Body of pancreas (tissue), 4 donors: ENCODE data around the gene OSBPL2. TPM values are rescaled to one million over a fixed set of nuclear protein-coding genes. Genes with fewer than 3 reads are reported as not detected.

Experiments used
- ATAC-seq: fragments of 150-250 bp; one replicate; pipeline ENCODE4 v1.9.1; 2016
- DNase-seq, 4 donors: peaks; one replicate each; pipeline ENCODE4 v3.0.0-alpha.2; 2019
- H3K27ac ChIP-seq, 4 donors: fragments of 200-600 bp; sonication (generic); 1 replicate in 3 of 4; 2 replicates in 1 of 4; pipeline versions ENCODE4 v1.5.1 to v1.6.1; 2016 to 2019; ENCODE audit warnings: mild to moderate bottlenecking in 1 of 4, mixed read lengths in 1 of 4, moderate library complexity in 1 of 4
- H3K27me3 ChIP-seq, 2 donors: fragments of 200-600 bp; sonication (generic); one replicate each; pipeline ENCODE4 v1.6.0; 2016; ENCODE audit warnings: mild to moderate bottlenecking in 1 of 2
- H3K36me3 ChIP-seq, 2 donors: fragments of 200-600 bp; sonication (generic); replicated peaks in 1 of 2; 2 replicates each; pipeline ENCODE4 v1.5.1; 2016; ENCODE audit warnings: low read depth in 2 of 2; ENCODE audit not compliant: insufficient read depth in 1 of 2
- H3K4me1 ChIP-seq: fragments of 200-600 bp; sonication (generic); one replicate; pipeline ENCODE4 v1.6.0; 2016
- H3K4me3 ChIP-seq, 2 donors: fragments of 200-600 bp; sonication (generic); 1 replicate in 1 of 2; 2 replicates in 1 of 2; pipeline ENCODE4 v1.5.1; 2016 to 2019
- H3K9me3 ChIP-seq, 3 donors: fragments of 200-600 bp; sonication (generic); 1 replicate in 2 of 3; 2 replicates in 1 of 3; pipeline ENCODE4 v1.5.1; 2016
- CTCF ChIP-seq, 7 experiments: fragments of 450-650 bp in 4 of 7; fragments of 200-600 bp in 3 of 7; sonication (generic) in 3 of 7; IDR thresholded peaks; one replicate each; pipeline ENCODE4 v1.5.1; 2016 to 2019; ENCODE audit warnings: antibody characterized with exemption in 7 of 7
- POLR2A ChIP-seq, 3 donors: fragments of 450-650 bp; IDR thresholded peaks; one replicate each; pipeline ENCODE4 v1.6.1; 2016; ENCODE audit warnings: antibody characterized with exemption in 3 of 3, mild to moderate bottlenecking in 2 of 3
- WGBS, 2 donors: methylation state at CpG; one replicate each; pipeline ENCODE4 v1.1.5; 2017; 5-methylcytosine and 5-hydroxymethylcytosine counted together
- intact Hi-C: fragments of 100-400 bp; cut with DNase I; formaldehyde crosslinking; loops from one replicate; pipeline ENCODE4 v1.15.1; 2023
- total RNA-seq, 2 donors: library from RNA; depleted of rRNA; stranded (reverse); fragments of >200 nt; gene quantifications; one replicate each; pipeline ENCODE4 v1.1.0, GENCODE V29; 2016

Gene OSBPL2
- total RNA-seq, 2 donors from 2014 or later: 54.5 to 71.9 TPM

GRCh38 chr20:62280303-62280702 lies 42.0 kb downstream of the OSBPL2 start:
- intact Hi-C loops: no loop called here
- 58 to 76% methylated on average over 2 to 4 of the region's 4 CpGs for WGBS, 2 donors
- Histone ChIP-seq H3K27me3 (no peaks in the 10 kb centered on the region), H3K9me3 (no peaks in the 10 kb centered on the region), H3K4me1 (no peaks in the 10 kb centered on the region), H3K4me3 (no peak overlapping the region), H3K36me3 (peaks cover 0 to 45% of the 10 kb centered on the region in 2 donors), H3K27ac (no peak overlapping the region)
- no peak for TF ChIP-seq CTCF (IDR thresholded peaks at IDR 0.05)
- no peak for TF ChIP-seq POLR2A (IDR thresholded peaks at IDR 0.05)
- ATAC-seq (no peak), DNase-seq (no peak)

DNA sequence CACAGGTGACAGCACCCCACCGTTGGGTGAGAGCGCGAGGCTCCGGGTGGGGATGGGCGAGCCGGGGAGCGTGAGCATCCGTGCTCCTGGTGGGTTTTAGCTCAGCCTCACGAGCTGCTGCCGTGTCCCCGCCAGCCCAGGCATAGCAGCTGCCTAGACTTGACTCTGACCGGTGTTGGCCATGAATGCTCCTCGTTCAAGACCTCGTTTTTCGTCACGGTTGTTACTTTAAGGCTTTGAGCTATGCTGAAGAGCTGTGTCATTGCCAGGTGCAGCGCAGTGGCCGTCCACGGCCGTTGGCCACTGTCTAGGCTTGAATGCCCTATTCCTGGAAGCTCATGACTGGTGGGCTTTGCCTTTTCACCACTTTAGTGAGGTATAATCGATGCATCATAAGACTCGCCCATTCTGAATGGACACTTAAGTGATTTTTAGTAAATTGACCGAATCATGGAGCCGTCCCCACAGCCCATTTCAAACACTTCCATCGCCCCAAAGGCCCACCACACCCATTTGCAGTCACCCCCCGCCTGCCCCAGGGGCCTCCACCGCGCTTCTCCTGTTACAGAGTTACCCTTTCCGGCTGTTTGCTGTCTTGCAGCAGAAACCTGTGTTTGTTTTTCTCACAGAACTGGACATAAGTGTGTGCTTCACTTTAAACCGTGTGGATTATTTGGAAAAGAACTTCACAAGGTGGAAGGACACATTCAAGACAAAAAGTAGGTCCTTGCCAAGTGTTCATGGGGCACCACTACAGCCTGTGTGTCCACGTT lies 43.0 kb downstream of the OSBPL2 start:
- ATAC-seq: no peak
- peaks cover 0 to 51% of the 10 kb centered on the region in 2 donors for H3K36me3 ChIP-seq

GRCh38 chr20:62282103-62282502 lies 43.8 kb downstream of the OSBPL2 start:
- Histone ChIP-seq H3K4me3 (no peak overlapping the region), H3K27me3 (no peaks in the 10 kb centered on the region), H3K9me3 (no peaks in the 10 kb centered on the region), H3K27ac (no peak overlapping the region), H3K36me3 (peaks cover 0 to 56% of the 10 kb centered on the region in 2 donors), H3K4me1 (no peaks in the 10 kb centered on the region)
- TF ChIP-seq POLR2A (IDR thresholded peaks at IDR 0.05): no peak
- no peak for TF ChIP-seq CTCF (IDR thresholded peaks at IDR 0.05)
- no peak for DNase-seq
- WGBS, 2 donors: 93 to 94% methylated on average over 7 of the region's 7 CpGs
- intact Hi-C loops: no loop called here
- ATAC-seq: no peak

More for the DNA sequence above, 43.0 kb downstream of the OSBPL2 start:
- intact Hi-C loops: no loop called here
- no peaks in the 10 kb centered on the region for H3K27me3 ChIP-seq
- H3K27ac ChIP-seq: no peak overlapping the region
- H3K4me1 ChIP-seq: no peaks in the 10 kb centered on the region
- no peak overlapping the region for H3K4me3 ChIP-seq
- H3K9me3 ChIP-seq: no peaks in the 10 kb centered on the region
- DNase-seq: no peak
- TF ChIP-seq CTCF (IDR thresholded peaks at IDR 0.05) (no peak), POLR2A (IDR thresholded peaks at IDR 0.05) (no peak)
- 91 to 92% methylated on average over 21 to 29 of the region's 31 CpGs for WGBS, 2 donors

DNA sequence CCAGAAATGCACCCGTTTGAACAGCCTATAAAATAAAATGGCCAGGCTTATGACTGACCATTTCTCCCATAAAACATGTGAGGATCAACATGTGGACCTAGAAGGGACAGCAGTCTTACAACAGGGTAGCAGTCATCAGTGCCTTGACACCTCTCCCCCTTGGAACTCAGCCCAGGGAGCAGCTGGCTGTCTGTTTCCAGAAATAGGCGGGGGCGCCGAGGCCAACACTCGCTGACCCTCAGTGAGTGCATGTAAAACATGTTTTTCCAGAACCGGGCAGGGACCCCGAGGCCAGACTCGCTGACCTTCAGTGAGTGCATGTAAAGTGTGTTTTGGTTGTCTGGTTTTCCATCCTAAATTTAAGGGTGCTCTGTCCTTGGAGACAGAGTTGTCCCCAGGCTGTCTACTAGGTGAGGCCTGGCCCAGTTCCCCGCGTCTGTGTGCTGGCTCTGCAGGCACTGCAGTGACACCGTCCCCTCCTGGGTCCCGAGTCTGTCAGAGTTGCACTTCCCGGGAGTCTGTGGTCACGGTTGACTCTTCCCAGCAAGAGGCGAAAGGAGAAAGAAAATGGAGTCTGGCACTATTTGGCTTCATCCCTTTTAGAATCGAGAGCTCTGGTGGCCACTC lies 44.7 kb downstream of the OSBPL2 start:
- Histone ChIP-seq H3K4me1 (no peaks in the 10 kb centered on the region), H3K36me3 (peaks cover 0 to 56% of the 10 kb centered on the region in 2 donors), H3K27ac (no peak overlapping the region), H3K27me3 (no peaks in the 10 kb centered on the region), H3K4me3 (no peak overlapping the region), H3K9me3 (no peaks in the 10 kb centered on the region)
- intact Hi-C loops: no loop called here
- 67 to 78% methylated on average over 2 to 16 of the region's 16 CpGs for WGBS, 2 donors
- DNase-seq (no peak), ATAC-seq (no peak)
- TF ChIP-seq CTCF (IDR thresholded peaks at IDR 0.05) (no peak), POLR2A (IDR thresholded peaks at IDR 0.05) (no peak)
